HepG2 (cell line): ENCODE data around the gene ROMO1. TPM values are rescaled to one million over a fixed set of nuclear protein-coding genes. Genes with fewer than 3 reads are reported as not detected.

Experiments used
- ELF4 ChIP-seq: sonication (generic); formaldehyde crosslinking; IDR thresholded peaks from 2 replicates; pipeline ENCODE4 v1.5.0; 2020; ENCODE audit warnings: missing genetic modification reagents, mild to moderate bottlenecking, moderate library complexity, borderline replicate concordance
- GTF3A ChIP-seq: sonication (generic); formaldehyde crosslinking; conservative IDR thresholded peaks from 2 replicates; pipeline ENCODE4 v1.4.0; 2020; ENCODE audit warnings: mild to moderate bottlenecking, missing genetic modification reagents
- IKZF1 ChIP-seq: fragments of 450-650 bp; IDR thresholded peaks from 2 replicates; pipeline ENCODE4 v1.7.1; 2016
- JUN ChIP-seq: sonication (generic); formaldehyde crosslinking; IDR thresholded peaks from 2 replicates; pipeline ENCODE4 v1.4.0; 2020; ENCODE audit warnings: mild to moderate bottlenecking, missing genetic modification reagents
- KAT7 ChIP-seq: IDR thresholded peaks from 2 replicates; pipeline ENCODE4 v1.6.1; 2018; ENCODE audit warnings: borderline replicate concordance, missing compliant biosample characterization
- MATR3 ChIP-seq: sonication (generic); formaldehyde crosslinking; IDR thresholded peaks from 2 replicates; pipeline ENCODE4 v1.4.0; 2020; ENCODE audit warnings: missing genetic modification reagents
- MBD4 ChIP-seq: IDR thresholded peaks from 2 replicates; pipeline ENCODE4 v1.6.1; 2012; ENCODE audit warnings: low read length, inconsistent platforms, borderline replicate concordance
- MTF1 ChIP-seq: sonication (generic); formaldehyde crosslinking; IDR thresholded peaks from 2 replicates; pipeline ENCODE4 v1.5.0; 2020; ENCODE audit warnings: missing genetic modification reagents
- MTF2 ChIP-seq: sonication (generic); formaldehyde crosslinking; IDR thresholded peaks from 2 replicates; pipeline ENCODE4 v1.5.0; 2020; ENCODE audit warnings: missing genetic modification reagents, borderline replicate concordance
- NR2F1 ChIP-seq, 2 experiments: fragments of 450-650 bp in 1 of 2; formaldehyde crosslinking in 1 of 2; IDR thresholded peaks; 2 replicates each; pipeline versions ENCODE4 v1.5.0 to v1.6.1; 2016 to 2020; ENCODE audit warnings: mild to moderate bottlenecking in 1 of 2, missing compliant biosample characterization in 1 of 2, missing genetic modification reagents in 1 of 2, moderate library complexity in 1 of 2
- PHF21A ChIP-seq: sonication (generic); formaldehyde crosslinking; IDR thresholded peaks from 2 replicates; pipeline ENCODE4 v1.5.0; 2020; ENCODE audit warnings: mild to moderate bottlenecking, missing genetic modification reagents
- SAP130 ChIP-seq: IDR thresholded peaks from 2 replicates; pipeline ENCODE4 v1.6.1; 2016; ENCODE audit warnings: low read depth
- STAG1 ChIP-seq: sonication (generic); formaldehyde crosslinking; IDR thresholded peaks from 2 replicates; pipeline ENCODE4 v1.4.0; 2020; ENCODE audit warnings: missing genetic modification reagents
- TEAD3 ChIP-seq: optimal IDR thresholded peaks from 2 replicates; pipeline ENCODE3; 2016; ENCODE audit warnings: borderline replicate concordance
- TOE1 ChIP-seq: sonication (generic); formaldehyde crosslinking; IDR thresholded peaks from 2 replicates; pipeline ENCODE4 v1.4.0; 2020; ENCODE audit warnings: mild to moderate bottlenecking, missing genetic modification reagents
- ZNF296 ChIP-seq: sonication (generic); formaldehyde crosslinking; conservative IDR thresholded peaks from 2 replicates; pipeline ENCODE4 v1.5.0; 2020; ENCODE audit warnings: mild to moderate bottlenecking, missing genetic modification reagents
- ZNF44 ChIP-seq: sonication (generic); formaldehyde crosslinking; IDR thresholded peaks from 2 replicates; pipeline ENCODE4 v1.5.1; 2020; ENCODE audit warnings: mild to moderate bottlenecking, missing genetic modification reagents
- ZSCAN9 ChIP-seq: IDR thresholded peaks from 2 replicates; pipeline ENCODE4 v1.6.1; 2016; ENCODE audit warnings: borderline replicate concordance
- polyA plus RNA-seq, 8 experiments: library from polyadenylated mRNA; depleted of rRNA in 3 of 8; stranded (reverse) in 7 of 8; unstranded in 1 of 8; fragments of >200 nt; fragmentation: Illumina TruSeq in 4 of 8; extraction: Trizol in 4 of 8; gene quantifications; 2 replicates each; pipeline versions ENCODE4 v1.2.1 to v1.2.3, GENCODE V29; 2011 to 2016; ENCODE audit warnings: low read depth in 4 of 8, missing spikeins in 1 of 8, mixed read lengths in 1 of 8; ENCODE audit not compliant: insufficient read depth in 1 of 8
- total RNA-seq, 5 experiments: library from RNA; depleted of rRNA; stranded (reverse); fragments of >200 nt; fragmentation: Illumina TruSeq; extraction: Trizol; gene quantifications; 2 replicates each; pipeline ENCODE4 v1.2.3, GENCODE V29; 2016; ENCODE audit warnings: low read depth in 1 of 5
- TF ChIP-seq, protein P1 (sequence below): IDR thresholded peaks from 2 replicates; pipeline ENCODE4 v1.6.1; 2016; ENCODE audit warnings: mild to moderate bottlenecking
- TF ChIP-seq, protein P2 (sequence below): sonication (generic); formaldehyde crosslinking; IDR thresholded peaks from 2 replicates; pipeline ENCODE4 v1.5.0; 2020; ENCODE audit warnings: missing genetic modification reagents, mild to moderate bottlenecking, borderline replicate concordance
- TF ChIP-seq, protein P3 (sequence below): IDR thresholded peaks from 2 replicates; pipeline ENCODE4 v1.6.1; 2018; ENCODE audit warnings: missing genetic modification reagents, mild to moderate bottlenecking, missing compliant biosample characterization
- TF ChIP-seq, protein P4 (sequence below): sonication (generic); formaldehyde crosslinking; IDR thresholded peaks from 2 replicates; pipeline ENCODE4 v1.8.0; 2022; ENCODE audit warnings: missing genetic modification reagents, mild to moderate bottlenecking, borderline replicate concordance
- TF ChIP-seq, protein P5 (sequence below), 2 experiments: sonication (generic) in 1 of 2; formaldehyde crosslinking in 1 of 2; IDR thresholded peaks; 2 replicates each; pipeline versions ENCODE4 v1.4.0 to v1.6.1; 2018 to 2020; ENCODE audit warnings: missing genetic modification reagents in 2 of 2, borderline replicate concordance in 1 of 2, low read depth in 1 of 2, mild to moderate bottlenecking in 1 of 2, missing biosample characterization in 1 of 2

ROMO1 gene
- total and polyA plus RNA-seq, 2 of the 13 experiments (the other 11 are each of a cell fraction or from before 2014, with no cell fraction given): 636 to 755 TPM

DNA sequence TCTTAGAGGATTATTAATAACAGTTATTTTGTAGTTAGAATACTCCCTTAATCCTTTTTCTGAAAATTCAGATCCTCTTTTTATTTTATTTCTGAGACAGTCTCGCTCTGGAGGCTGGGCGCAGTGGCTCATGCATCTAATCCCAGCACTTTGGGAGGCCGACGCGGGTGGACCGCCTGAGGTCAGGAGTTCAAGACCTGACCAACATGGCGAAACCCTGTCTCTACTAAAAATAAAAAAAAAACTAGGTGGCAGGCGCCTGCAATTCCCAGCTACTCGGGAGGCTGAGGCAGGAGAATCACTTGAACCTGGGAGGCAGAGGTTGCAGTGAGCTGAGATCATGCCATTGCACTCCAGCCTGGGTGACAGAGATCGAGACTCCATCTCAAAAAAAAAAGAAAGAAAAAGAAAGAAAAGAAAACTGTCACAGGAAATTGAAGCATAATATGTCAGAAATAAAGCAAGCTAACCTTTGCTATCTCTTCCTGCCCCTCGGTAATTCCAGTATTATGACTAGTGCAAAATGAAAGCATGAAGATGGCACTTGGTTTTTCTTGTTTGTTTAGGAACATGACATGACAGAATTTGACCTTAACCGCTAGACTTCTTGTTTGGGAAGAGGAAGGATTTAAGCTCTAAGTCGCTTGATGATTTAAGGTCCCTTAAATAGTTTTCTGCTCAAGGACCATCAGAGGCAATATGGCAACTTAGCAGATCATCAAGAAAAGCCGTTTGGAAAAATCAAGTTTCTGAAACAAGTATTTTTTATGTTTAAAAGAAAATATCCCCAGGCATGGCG, 44.7 kb downstream of the ROMO1 start (continued):
- TF ChIP-seq KAT7 (CRISPR knock-in tag) (peak; percentile 91; the same call in 1 of the 2 replicates), STAG1 (CRISPR knock-in tag) (0 out of 2 replicates have a peak, but pooled peaks have one; percentile 11), ZSCAN9 (CRISPR knock-in tag) (no peak), MTF1 (CRISPR knock-in tag) (no peak), JUN (CRISPR knock-in tag) (no peak), TEAD3 (CRISPR knock-in tag) (peak; percentile 11), ELF4 (no peak), SAP130 (peak; percentile 38), MATR3 (CRISPR knock-in tag) (no peak), ZNF44 (no peak), PHF21A (CRISPR knock-in tag) (no peak; the same call in 1 of the 2 replicates), MBD4 (no peak), ZNF296 (CRISPR knock-in tag) (no peak), MTF2 (CRISPR knock-in tag) (0 out of 2 replicates have a peak, but pooled peaks have one; percentile 63), NR2F1 (CRISPR knock-in tag; IDR thresholded peaks at IDR 0.05) (peak; percentile 76 to 85), IKZF1 (no peak), TOE1 (CRISPR knock-in tag) (0 out of 2 replicates have a peak, but pooled peaks have one; percentile 82), GTF3A (CRISPR knock-in tag) (no peak)
- TF ChIP-seq, protein P1, sequence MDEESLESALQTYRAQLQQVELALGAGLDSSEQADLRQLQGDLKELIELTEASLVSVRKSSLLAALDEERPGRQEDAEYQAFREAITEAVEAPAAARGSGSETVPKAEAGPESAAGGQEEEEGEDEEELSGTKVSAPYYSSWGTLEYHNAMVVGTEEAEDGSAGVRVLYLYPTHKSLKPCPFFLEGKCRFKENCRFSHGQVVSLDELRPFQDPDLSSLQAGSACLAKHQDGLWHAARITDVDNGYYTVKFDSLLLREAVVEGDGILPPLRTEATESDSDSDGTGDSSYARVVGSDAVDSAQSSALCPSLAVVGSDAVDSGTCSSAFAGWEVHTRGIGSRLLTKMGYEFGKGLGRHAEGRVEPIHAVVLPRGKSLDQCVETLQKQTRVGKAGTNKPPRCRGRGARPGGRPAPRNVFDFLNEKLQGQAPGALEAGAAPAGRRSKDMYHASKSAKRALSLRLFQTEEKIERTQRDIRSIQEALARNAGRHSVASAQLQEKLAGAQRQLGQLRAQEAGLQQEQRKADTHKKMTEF (CRISPR knock-in tag): peak; percentile 82
- TF ChIP-seq, protein P2, sequence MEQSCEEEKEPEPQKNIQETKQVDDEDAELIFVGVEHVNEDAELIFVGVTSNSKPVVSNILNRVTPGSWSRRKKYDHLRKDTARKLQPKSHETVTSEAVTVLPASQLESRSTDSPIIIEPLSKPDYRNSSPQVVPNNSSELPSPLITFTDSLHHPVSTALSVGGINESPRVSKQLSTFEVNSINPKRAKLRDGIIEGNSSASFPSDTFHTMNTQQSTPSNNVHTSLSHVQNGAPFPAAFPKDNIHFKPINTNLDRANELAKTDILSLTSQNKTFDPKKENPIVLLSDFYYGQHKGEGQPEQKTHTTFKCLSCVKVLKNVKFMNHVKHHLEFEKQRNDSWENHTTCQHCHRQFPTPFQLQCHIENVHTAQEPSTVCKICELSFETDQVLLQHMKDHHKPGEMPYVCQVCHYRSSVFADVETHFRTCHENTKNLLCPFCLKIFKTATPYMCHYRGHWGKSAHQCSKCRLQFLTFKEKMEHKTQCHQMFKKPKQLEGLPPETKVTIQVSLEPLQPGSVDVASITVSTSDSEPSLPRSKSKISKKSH: 0 out of 2 replicates have a peak, but pooled peaks have one; percentile 43
- TF ChIP-seq, protein P3, sequence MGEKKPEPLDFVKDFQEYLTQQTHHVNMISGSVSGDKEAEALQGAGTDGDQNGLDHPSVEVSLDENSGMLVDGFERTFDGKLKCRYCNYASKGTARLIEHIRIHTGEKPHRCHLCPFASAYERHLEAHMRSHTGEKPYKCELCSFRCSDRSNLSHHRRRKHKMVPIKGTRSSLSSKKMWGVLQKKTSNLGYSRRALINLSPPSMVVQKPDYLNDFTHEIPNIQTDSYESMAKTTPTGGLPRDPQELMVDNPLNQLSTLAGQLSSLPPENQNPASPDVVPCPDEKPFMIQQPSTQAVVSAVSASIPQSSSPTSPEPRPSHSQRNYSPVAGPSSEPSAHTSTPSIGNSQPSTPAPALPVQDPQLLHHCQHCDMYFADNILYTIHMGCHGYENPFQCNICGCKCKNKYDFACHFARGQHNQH (CRISPR knock-in tag): no peak
- TF ChIP-seq, protein P4, sequence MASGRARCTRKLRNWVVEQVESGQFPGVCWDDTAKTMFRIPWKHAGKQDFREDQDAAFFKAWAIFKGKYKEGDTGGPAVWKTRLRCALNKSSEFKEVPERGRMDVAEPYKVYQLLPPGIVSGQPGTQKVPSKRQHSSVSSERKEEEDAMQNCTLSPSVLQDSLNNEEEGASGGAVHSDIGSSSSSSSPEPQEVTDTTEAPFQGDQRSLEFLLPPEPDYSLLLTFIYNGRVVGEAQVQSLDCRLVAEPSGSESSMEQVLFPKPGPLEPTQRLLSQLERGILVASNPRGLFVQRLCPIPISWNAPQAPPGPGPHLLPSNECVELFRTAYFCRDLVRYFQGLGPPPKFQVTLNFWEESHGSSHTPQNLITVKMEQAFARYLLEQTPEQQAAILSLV: no peak
- TF ChIP-seq, protein P5, sequence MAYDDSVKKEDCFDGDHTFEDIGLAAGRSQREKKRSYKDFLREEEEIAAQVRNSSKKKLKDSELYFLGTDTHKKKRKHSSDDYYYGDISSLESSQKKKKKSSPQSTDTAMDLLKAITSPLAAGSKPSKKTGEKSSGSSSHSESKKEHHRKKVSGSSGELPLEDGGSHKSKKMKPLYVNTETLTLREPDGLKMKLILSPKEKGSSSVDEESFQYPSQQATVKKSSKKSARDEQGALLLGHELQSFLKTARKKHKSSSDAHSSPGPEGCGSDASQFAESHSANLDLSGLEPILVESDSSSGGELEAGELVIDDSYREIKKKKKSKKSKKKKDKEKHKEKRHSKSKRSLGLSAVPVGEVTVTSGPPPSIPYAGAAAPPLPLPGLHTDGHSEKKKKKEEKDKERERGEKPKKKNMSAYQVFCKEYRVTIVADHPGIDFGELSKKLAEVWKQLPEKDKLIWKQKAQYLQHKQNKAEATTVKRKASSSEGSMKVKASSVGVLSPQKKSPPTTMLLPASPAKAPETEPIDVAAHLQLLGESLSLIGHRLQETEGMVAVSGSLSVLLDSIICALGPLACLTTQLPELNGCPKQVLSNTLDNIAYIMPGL (CRISPR knock-in tag; IDR thresholded peaks at IDR 0.05; ENCODE audit: borderline replicate concordance in 1 of 2, low read depth in 1 of 2): peak; percentile 20 to 27; a peak in 2 of 4 replicates
